ENCODE data around the gene FBXO34. TPM values are rescaled to one million over a fixed set of nuclear protein-coding genes. Genes with fewer than 3 reads are reported as not detected.
A peak's percentile ranks its signal among the peaks of the same experiment; 100 is the strongest.

The FBXO34 gene
- total and polyA plus RNA-seq, 9 of the 15 experiments (the other 6 are each of a cell fraction or from before 2014, with no cell fraction given), result 6.3 to 24.9 (median 16.2) TPM

DNA sequence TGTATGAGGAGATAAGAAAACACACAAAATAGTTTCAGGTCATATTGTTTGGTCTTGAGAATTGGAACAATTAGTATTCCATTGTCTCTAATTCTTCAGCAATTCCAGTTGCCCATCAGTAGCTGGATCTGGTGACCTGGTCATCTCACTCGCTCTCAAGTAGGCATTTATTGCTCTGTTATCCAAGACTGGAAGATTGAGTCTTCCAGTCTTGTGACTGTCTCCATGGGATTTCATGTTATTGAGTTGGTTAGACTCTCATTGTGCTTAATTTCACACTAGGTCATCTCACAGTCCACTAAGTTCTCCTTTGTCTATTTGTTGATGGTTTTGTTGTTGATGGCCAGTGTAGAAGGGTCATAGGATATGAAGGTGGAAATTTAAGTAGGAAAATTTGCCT lies 47.5 kb downstream of the FBXO34 start:
- Histone ChIP-seq H3K27ac (ENCODE audit: extremely low read depth, low read depth, low read length) (no peak overlapping the region), H3K4me1 (replicated peaks in 1 of 2; ENCODE audit: control insufficient read depth in 2 of 2, insufficient read depth in 2 of 2, low read length in 2 of 2) (no peaks in the 10 kb centered on the region), H4K20me1 (replicated peaks; ENCODE audit: control insufficient read depth, insufficient read depth, low read length) (no peaks in the 10 kb centered on the region), H3K79me2 (ENCODE audit: control insufficient read depth, insufficient read depth, low read length) (peaks cover 7% of the 10 kb centered on the region; the same call in 2 of the 3 replicates), H3K4me2 (ENCODE audit: insufficient read depth, low read length) (no peak overlapping the region), H3K9ac (ENCODE audit: insufficient read depth in 1 of 2, low read depth in 2 of 2, low read length in 2 of 2) (no peak overlapping the region), H3K36me3 (ENCODE audit: control insufficient read depth, insufficient read depth, low read length) (peaks cover 22% of the 10 kb centered on the region), H3K9me1 (ENCODE audit: control insufficient read depth, insufficient read depth, low read length) (no peaks in the 10 kb centered on the region), H3K9me3 (replicated peaks; ENCODE audit: control insufficient read depth, insufficient read depth, low read depth, low read length) (no peaks in the 10 kb centered on the region; the same call in 1 of the 2 replicates), H2AFZ (ENCODE audit: low read depth, low read length) (no peak overlapping the region), H3K4me3 (no peak overlapping the region), H3K27me3 (ENCODE audit: control insufficient read depth in 2 of 2, insufficient read depth in 2 of 2, low read length in 2 of 2) (no peaks in the 10 kb centered on the region)
- 100% methylated on average over 1 of the region's 1 CpG for WGBS (ENCODE audit: insufficient coverage, low coverage, missing lambda C conversion rate)
- in situ Hi-C loops (cut with MboI) (no loop called here), intact Hi-C loops (cut with micrococcal nuclease) (no loop called here)
- TF ChIP-seq, protein P1, sequence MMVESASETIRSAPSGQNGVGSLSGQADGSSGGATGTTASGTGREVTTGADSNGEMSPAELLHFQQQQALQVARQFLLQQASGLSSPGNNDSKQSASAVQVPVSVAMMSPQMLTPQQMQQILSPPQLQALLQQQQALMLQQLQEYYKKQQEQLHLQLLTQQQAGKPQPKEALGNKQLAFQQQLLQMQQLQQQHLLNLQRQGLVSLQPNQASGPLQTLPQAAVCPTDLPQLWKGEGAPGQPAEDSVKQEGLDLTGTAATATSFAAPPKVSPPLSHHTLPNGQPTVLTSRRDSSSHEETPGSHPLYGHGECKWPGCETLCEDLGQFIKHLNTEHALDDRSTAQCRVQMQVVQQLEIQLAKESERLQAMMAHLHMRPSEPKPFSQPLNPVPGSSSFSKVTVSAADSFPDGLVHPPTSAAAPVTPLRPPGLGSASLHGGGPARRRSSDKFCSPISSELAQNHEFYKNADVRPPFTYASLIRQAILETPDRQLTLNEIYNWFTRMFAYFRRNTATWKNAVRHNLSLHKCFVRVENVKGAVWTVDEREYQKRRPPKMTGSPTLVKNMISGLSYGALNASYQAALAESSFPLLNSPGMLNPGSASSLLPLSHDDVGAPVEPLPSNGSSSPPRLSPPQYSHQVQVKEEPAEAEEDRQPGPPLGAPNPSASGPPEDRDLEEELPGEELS (CRISPR knock-in tag; IDR thresholded peaks at IDR 0.05; ENCODE audit: borderline replicate concordance), result no peak
- ATAC-seq (no peak), DNase-seq (ENCODE audit: extremely low read depth in 1 of 4, low spot score in 3 of 4) (no peak), FAIRE-seq (no peak)
- POLR2A ChIA-PET, result no interaction called here
- CTCF ChIA-PET (ENCODE audit: low intra/inter-chr PET ratio), result no interaction called here
- BruUV-seq (replicated peaks), result no TSS peak

DNA sequence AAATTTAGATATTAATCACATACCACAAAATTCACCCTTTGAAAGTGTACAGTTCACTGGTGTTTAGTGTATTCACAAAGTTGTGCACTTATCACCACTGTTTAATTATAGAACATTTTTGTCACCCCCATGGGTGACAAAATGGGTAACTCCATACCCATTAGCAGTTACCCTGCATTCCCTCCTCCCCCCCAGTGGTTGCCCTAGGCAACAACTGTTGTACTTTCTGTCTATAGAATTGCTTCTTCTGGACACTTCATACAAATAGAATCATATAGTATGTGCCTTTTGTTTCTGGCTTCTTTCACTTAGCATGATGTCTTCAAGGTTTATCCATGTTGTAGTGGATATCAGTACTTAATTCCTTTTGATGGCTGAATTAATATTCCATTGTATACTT lies 52.7 kb downstream of the FBXO34 start:
- ChIA-PET CTCF (ENCODE audit: low intra/inter-chr PET ratio) (no interaction called here), POLR2A (no interaction called here)
- no TSS peak for BruUV-seq (replicated peaks)
- H3K79me2 ChIP-seq (ENCODE audit: control insufficient read depth, insufficient read depth, low read length), result peaks cover 32% of the 10 kb centered on the region
- H2AFZ ChIP-seq (ENCODE audit: low read depth, low read length), result no peak overlapping the region
- no peaks in the 10 kb centered on the region for H3K9me1 ChIP-seq (ENCODE audit: control insufficient read depth, insufficient read depth, low read length)
- H3K9me3 ChIP-seq (replicated peaks; ENCODE audit: control insufficient read depth, insufficient read depth, low read depth, low read length), result no peaks in the 10 kb centered on the region
- H3K27ac ChIP-seq (ENCODE audit: extremely low read depth, low read depth, low read length), result no peak overlapping the region
- no peak overlapping the region for H3K4me3 ChIP-seq
- no peaks in the 10 kb centered on the region for H3K27me3 ChIP-seq (ENCODE audit: control insufficient read depth in 2 of 2, insufficient read depth in 2 of 2, low read length in 2 of 2)
- FAIRE-seq, result no peak
- no peak overlapping the region for H3K9ac ChIP-seq (ENCODE audit: insufficient read depth in 1 of 2, low read depth in 2 of 2, low read length in 2 of 2)
- peaks cover 3% of the 10 kb centered on the region; the same call in 1 of the 3 replicates for H3K36me3 ChIP-seq (ENCODE audit: control insufficient read depth, insufficient read depth, low read length)
- H4K20me1 ChIP-seq (replicated peaks; ENCODE audit: control insufficient read depth, insufficient read depth, low read length), result no peaks in the 10 kb centered on the region; the same call in none of the 2 replicates
- no peak overlapping the region for H3K4me2 ChIP-seq (ENCODE audit: insufficient read depth, low read length)
- intact Hi-C loops (cut with micrococcal nuclease), result no loop called here
- TF ChIP-seq RFX1 (IDR thresholded peaks at IDR 0.05) (peak; percentile 73), ZNF696 (CRISPR knock-in tag; conservative IDR thresholded peaks at IDR 0.05) (no peak)
- DNase-seq (ENCODE audit: extremely low read depth in 1 of 4, low spot score in 3 of 4), result no peak
- no peak for ATAC-seq
- in situ Hi-C loops (cut with MboI), result no loop called here
- no peaks in the 10 kb centered on the region for H3K4me1 ChIP-seq (replicated peaks in 1 of 2; ENCODE audit: control insufficient read depth in 2 of 2, insufficient read depth in 2 of 2, low read length in 2 of 2)
